Measurements from ENCODE around the gene SLC33A1.
"Not testable (repeated sequence)": the region's sequence is repeated elsewhere in the genome, so short reads cannot be mapped to it uniquely, and the experiment has no call there.

DNA sequence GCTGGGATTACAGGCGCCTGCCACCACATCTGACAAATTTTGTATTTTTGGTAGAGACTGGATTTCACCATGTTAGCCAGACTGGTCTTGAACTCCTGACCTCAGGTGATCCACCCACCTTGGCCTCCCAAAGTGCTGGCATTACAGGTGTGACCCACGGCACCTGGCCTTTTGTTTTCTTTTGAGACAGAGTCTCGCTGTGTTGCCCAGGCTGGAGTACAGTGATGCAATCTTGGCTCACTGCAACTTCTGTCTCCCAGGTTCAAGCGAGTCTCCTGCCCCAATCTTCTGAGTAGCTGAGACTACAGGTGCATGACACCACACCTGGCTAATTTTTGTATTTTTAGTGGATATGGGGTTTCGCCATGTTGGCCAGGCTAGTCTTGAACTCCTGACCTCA lies 6.2 kb upstream of the SLC33A1 start:
- not testable (repeated sequence) for TF ChIP-seq ZBTB21 (CRISPR knock-in tag; IDR thresholded peaks at IDR 0.05; ENCODE audit: borderline replicate concordance); NFYB (CRISPR knock-in tag; conservative IDR thresholded peaks at IDR 0.05; ENCODE audit: low read depth); SMAD4 (CRISPR knock-in tag; IDR thresholded peaks at IDR 0.05)
- TF ChIP-seq, protein P1, sequence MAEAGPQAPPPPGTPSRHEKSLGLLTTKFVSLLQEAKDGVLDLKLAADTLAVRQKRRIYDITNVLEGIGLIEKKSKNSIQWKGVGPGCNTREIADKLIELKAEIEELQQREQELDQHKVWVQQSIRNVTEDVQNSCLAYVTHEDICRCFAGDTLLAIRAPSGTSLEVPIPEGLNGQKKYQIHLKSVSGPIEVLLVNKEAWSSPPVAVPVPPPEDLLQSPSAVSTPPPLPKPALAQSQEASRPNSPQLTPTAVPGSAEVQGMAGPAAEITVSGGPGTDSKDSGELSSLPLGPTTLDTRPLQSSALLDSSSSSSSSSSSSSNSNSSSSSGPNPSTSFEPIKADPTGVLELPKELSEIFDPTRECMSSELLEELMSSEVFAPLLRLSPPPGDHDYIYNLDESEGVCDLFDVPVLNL (CRISPR knock-in tag; IDR thresholded peaks at IDR 0.05; ENCODE audit: borderline replicate concordance, low read depth): not testable (repeated sequence)
- TF ChIP-seq, protein P2, sequence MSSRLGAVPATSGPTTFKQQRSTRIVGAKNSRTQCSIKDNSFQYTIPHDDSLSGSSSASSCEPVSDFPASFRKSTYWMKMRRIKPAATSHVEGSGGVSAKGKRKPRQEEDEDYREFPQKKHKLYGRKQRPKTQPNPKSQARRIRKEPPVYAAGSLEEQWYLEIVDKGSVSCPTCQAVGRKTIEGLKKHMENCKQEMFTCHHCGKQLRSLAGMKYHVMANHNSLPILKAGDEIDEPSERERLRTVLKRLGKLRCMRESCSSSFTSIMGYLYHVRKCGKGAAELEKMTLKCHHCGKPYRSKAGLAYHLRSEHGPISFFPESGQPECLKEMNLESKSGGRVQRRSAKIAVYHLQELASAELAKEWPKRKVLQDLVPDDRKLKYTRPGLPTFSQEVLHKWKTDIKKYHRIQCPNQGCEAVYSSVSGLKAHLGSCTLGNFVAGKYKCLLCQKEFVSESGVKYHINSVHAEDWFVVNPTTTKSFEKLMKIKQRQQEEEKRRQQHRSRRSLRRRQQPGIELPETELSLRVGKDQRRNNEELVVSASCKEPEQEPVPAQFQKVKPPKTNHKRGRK (CRISPR knock-in tag; IDR thresholded peaks at IDR 0.05; ENCODE audit: borderline replicate concordance): not testable (repeated sequence)
- TF ChIP-seq, protein P3, sequence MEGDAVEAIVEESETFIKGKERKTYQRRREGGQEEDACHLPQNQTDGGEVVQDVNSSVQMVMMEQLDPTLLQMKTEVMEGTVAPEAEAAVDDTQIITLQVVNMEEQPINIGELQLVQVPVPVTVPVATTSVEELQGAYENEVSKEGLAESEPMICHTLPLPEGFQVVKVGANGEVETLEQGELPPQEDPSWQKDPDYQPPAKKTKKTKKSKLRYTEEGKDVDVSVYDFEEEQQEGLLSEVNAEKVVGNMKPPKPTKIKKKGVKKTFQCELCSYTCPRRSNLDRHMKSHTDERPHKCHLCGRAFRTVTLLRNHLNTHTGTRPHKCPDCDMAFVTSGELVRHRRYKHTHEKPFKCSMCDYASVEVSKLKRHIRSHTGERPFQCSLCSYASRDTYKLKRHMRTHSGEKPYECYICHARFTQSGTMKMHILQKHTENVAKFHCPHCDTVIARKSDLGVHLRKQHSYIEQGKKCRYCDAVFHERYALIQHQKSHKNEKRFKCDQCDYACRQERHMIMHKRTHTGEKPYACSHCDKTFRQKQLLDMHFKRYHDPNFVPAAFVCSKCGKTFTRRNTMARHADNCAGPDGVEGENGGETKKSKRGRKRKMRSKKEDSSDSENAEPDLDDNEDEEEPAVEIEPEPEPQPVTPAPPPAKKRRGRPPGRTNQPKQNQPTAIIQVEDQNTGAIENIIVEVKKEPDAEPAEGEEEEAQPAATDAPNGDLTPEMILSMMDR (IDR thresholded peaks at IDR 0.05): not testable (repeated sequence)

Data from WTC11 (cell line).